ENCODE measurements around the gene VAMP8.
"Not testable (repeated sequence)": the region's sequence is repeated elsewhere in the genome, so short reads cannot be mapped to it uniquely, and the experiment has no call there.

Gene VAMP8

GRCh38 chr2:85548608-85548900 is 28.8 kb upstream of the VAMP8 start:
- no peak overlapping the region for H3K27ac ChIP-seq (ENCODE audit: low read length)
- H3K4me1 ChIP-seq (ENCODE audit: control insufficient read depth in 1 of 2, insufficient read depth in 2 of 2, low read length in 2 of 2) = peaks cover 0 to 15% of the 10 kb centered on the region in 2 donors
- H3K9me3 ChIP-seq (ENCODE audit: control insufficient read depth in 1 of 2, low read length in 2 of 2) = no peaks in the 10 kb centered on the region
- H3K36me3 ChIP-seq (ENCODE audit: control insufficient read depth in 1 of 2, insufficient read depth in 2 of 2, low read length in 2 of 2) = peaks cover 51 to 64% of the 10 kb centered on the region in 2 donors
- H3K27me3 ChIP-seq (ENCODE audit: low read depth, low read length) = no peaks in the 10 kb centered on the region
- no peak overlapping the region for H3K4me3 ChIP-seq (ENCODE audit: low read depth in 1 of 2, low read length in 2 of 2)

GRCh38 chr2:85549095-85549494 is 28.3 kb upstream of the VAMP8 start:
- Histone ChIP-seq H3K27me3 (ENCODE audit: low read depth, low read length) (no peaks in the 10 kb centered on the region), H3K36me3 (ENCODE audit: control insufficient read depth in 1 of 2, insufficient read depth in 2 of 2, low read length in 2 of 2) (peaks cover 55 to 63% of the 10 kb centered on the region in 2 donors), H3K4me3 (ENCODE audit: low read depth in 1 of 2, low read length in 2 of 2) (no peak overlapping the region), H3K4me1 (ENCODE audit: control insufficient read depth in 1 of 2, insufficient read depth in 2 of 2, low read length in 2 of 2) (peaks cover 0 to 11% of the 10 kb centered on the region in 2 donors), H3K9me3 (ENCODE audit: control insufficient read depth in 1 of 2, low read length in 2 of 2) (no peaks in the 10 kb centered on the region), H3K27ac (ENCODE audit: low read length) (no peak overlapping the region)

GRCh38 chr2:85549826-85550225 is 27.6 kb upstream of the VAMP8 start:
- peak overlapping the region; percentile 28 for H3K27ac ChIP-seq (ENCODE audit: low read length)
- no peaks in the 10 kb centered on the region for H3K27me3 ChIP-seq (ENCODE audit: low read depth, low read length)
- no peaks in the 10 kb centered on the region for H3K9me3 ChIP-seq (ENCODE audit: control insufficient read depth in 1 of 2, low read length in 2 of 2)
- peaks cover 52 to 61% of the 10 kb centered on the region in 2 donors for H3K36me3 ChIP-seq (ENCODE audit: control insufficient read depth in 1 of 2, insufficient read depth in 2 of 2, low read length in 2 of 2)
- peaks cover 0 to 7% of the 10 kb centered on the region in 2 donors for H3K4me1 ChIP-seq (ENCODE audit: control insufficient read depth in 1 of 2, insufficient read depth in 2 of 2, low read length in 2 of 2)
- no peak overlapping the region for H3K4me3 ChIP-seq (ENCODE audit: low read depth in 1 of 2, low read length in 2 of 2)

- H3K36me3 ChIP-seq (ENCODE audit: control insufficient read depth in 1 of 2, insufficient read depth in 2 of 2, low read length in 2 of 2) = peaks cover 51 to 61% of the 10 kb centered on the region in 2 donors
- no peak overlapping the region for H3K4me3 ChIP-seq (ENCODE audit: low read depth in 1 of 2, low read length in 2 of 2)
- H3K9me3 ChIP-seq (ENCODE audit: control insufficient read depth in 1 of 2, low read length in 2 of 2) = no peaks in the 10 kb centered on the region
- peaks cover 0 to 7% of the 10 kb centered on the region in 2 donors for H3K4me1 ChIP-seq (ENCODE audit: control insufficient read depth in 1 of 2, insufficient read depth in 2 of 2, low read length in 2 of 2)
- H3K27ac ChIP-seq (ENCODE audit: low read length) = peak overlapping the region; percentile 28
- H3K27me3 ChIP-seq (ENCODE audit: low read depth, low read length) = no peaks in the 10 kb centered on the region
Observed at GRCh38 chr2:85550486-85550885, 26.9 kb upstream of the VAMP8 start.

- no peak overlapping the region for H3K27ac ChIP-seq (ENCODE audit: low read length)
- H3K9me3 ChIP-seq (ENCODE audit: control insufficient read depth in 1 of 2, low read length in 2 of 2) = no peaks in the 10 kb centered on the region
- H3K36me3 ChIP-seq (ENCODE audit: control insufficient read depth in 1 of 2, insufficient read depth in 2 of 2, low read length in 2 of 2) = peaks cover 58 to 61% of the 10 kb centered on the region in 2 donors
- H3K27me3 ChIP-seq (ENCODE audit: low read depth, low read length) = no peaks in the 10 kb centered on the region
- H3K4me3 ChIP-seq (ENCODE audit: low read depth in 1 of 2, low read length in 2 of 2) = no peak overlapping the region
- peaks cover 0 to 7% of the 10 kb centered on the region in 2 donors for H3K4me1 ChIP-seq (ENCODE audit: control insufficient read depth in 1 of 2, insufficient read depth in 2 of 2, low read length in 2 of 2)
Observed at GRCh38 chr2:85551698-85552678, 25.4 kb upstream of the VAMP8 start.

- Histone ChIP-seq H3K4me3 (ENCODE audit: low read depth in 1 of 2, low read length in 2 of 2) (no peak overlapping the region), H3K27me3 (ENCODE audit: low read depth, low read length) (no peaks in the 10 kb centered on the region), H3K9me3 (ENCODE audit: control insufficient read depth in 1 of 2, low read length in 2 of 2) (no peaks in the 10 kb centered on the region), H3K27ac (ENCODE audit: low read length) (no peak overlapping the region), H3K36me3 (ENCODE audit: control insufficient read depth in 1 of 2, insufficient read depth in 2 of 2, low read length in 2 of 2) (peaks cover 61 to 63% of the 10 kb centered on the region in 2 donors), H3K4me1 (ENCODE audit: control insufficient read depth in 1 of 2, insufficient read depth in 2 of 2, low read length in 2 of 2) (peaks cover 0 to 7% of the 10 kb centered on the region in 2 donors)
Observed at GRCh38 chr2:85553184-85553583, 24.2 kb upstream of the VAMP8 start.

- H3K4me1 ChIP-seq (ENCODE audit: control insufficient read depth in 1 of 2, insufficient read depth in 2 of 2, low read length in 2 of 2) = peaks cover 3 to 13% of the 10 kb centered on the region in 2 donors
- no peaks in the 10 kb centered on the region for H3K27me3 ChIP-seq (ENCODE audit: low read depth, low read length)
- peaks cover 59 to 61% of the 10 kb centered on the region in 2 donors for H3K36me3 ChIP-seq (ENCODE audit: control insufficient read depth in 1 of 2, insufficient read depth in 2 of 2, low read length in 2 of 2)
- no peak overlapping the region for H3K4me3 ChIP-seq (ENCODE audit: low read depth in 1 of 2, low read length in 2 of 2)
- no peaks in the 10 kb centered on the region for H3K9me3 ChIP-seq (ENCODE audit: control insufficient read depth in 1 of 2, low read length in 2 of 2)
- H3K27ac ChIP-seq (ENCODE audit: low read length) = no peak overlapping the region
Observed at GRCh38 chr2:85554980-85555612, 22.3 kb upstream of the VAMP8 start.

- no peaks in the 10 kb centered on the region for H3K27me3 ChIP-seq (ENCODE audit: low read depth, low read length)
- no peaks in the 10 kb centered on the region for H3K9me3 ChIP-seq (ENCODE audit: control insufficient read depth in 1 of 2, low read length in 2 of 2)
- no peak overlapping the region for H3K27ac ChIP-seq (ENCODE audit: low read length)
- peaks cover 3 to 16% of the 10 kb centered on the region in 2 donors for H3K4me1 ChIP-seq (ENCODE audit: control insufficient read depth in 1 of 2, insufficient read depth in 2 of 2, low read length in 2 of 2)
- H3K36me3 ChIP-seq (ENCODE audit: control insufficient read depth in 1 of 2, insufficient read depth in 2 of 2, low read length in 2 of 2) = peaks cover 40 to 42% of the 10 kb centered on the region in 2 donors
- no peak overlapping the region for H3K4me3 ChIP-seq (ENCODE audit: low read depth in 1 of 2, low read length in 2 of 2)
Observed at GRCh38 chr2:85557130-85557529, 20.3 kb upstream of the VAMP8 start.

- H3K4me1 ChIP-seq (ENCODE audit: control insufficient read depth in 1 of 2, insufficient read depth in 2 of 2, low read length in 2 of 2) = peaks cover 3 to 14% of the 10 kb centered on the region in 2 donors
- no peaks in the 10 kb centered on the region for H3K9me3 ChIP-seq (ENCODE audit: control insufficient read depth in 1 of 2, low read length in 2 of 2)
- no peaks in the 10 kb centered on the region for H3K27me3 ChIP-seq (ENCODE audit: low read depth, low read length)
- H3K27ac ChIP-seq (ENCODE audit: low read length) = no peak overlapping the region
- no peak overlapping the region for H3K4me3 ChIP-seq (ENCODE audit: low read depth in 1 of 2, low read length in 2 of 2)
- peaks cover 30 to 32% of the 10 kb centered on the region in 2 donors for H3K36me3 ChIP-seq (ENCODE audit: control insufficient read depth in 1 of 2, insufficient read depth in 2 of 2, low read length in 2 of 2)
Observed at GRCh38 chr2:85558160-85558559, 19.2 kb upstream of the VAMP8 start.

GRCh38 chr2:85560403-85560726 is 17.0 kb upstream of the VAMP8 start:
- not testable (repeated sequence) for H3K9me3 ChIP-seq (ENCODE audit: control insufficient read depth in 1 of 2, low read length in 2 of 2); H3K27ac ChIP-seq (ENCODE audit: low read length); H3K27me3 ChIP-seq (ENCODE audit: low read depth, low read length)
- H3K36me3 ChIP-seq (ENCODE audit: control insufficient read depth in 1 of 2, insufficient read depth in 2 of 2, low read length in 2 of 2) = peaks cover 11 to 20% of the 10 kb centered on the region in 2 donors
- peak overlapping the region; percentile 87 to 95 for H3K4me3 ChIP-seq (ENCODE audit: low read depth in 1 of 2, low read length in 2 of 2)
- peaks cover 3 to 14% of the 10 kb centered on the region in 2 donors for H3K4me1 ChIP-seq (ENCODE audit: control insufficient read depth in 1 of 2, insufficient read depth in 2 of 2, low read length in 2 of 2)

- Histone ChIP-seq H3K9me3 (ENCODE audit: control insufficient read depth in 1 of 2, low read length in 2 of 2) (no peaks in the 10 kb centered on the region), H3K36me3 (ENCODE audit: control insufficient read depth in 1 of 2, insufficient read depth in 2 of 2, low read length in 2 of 2) (peaks cover 8 to 18% of the 10 kb centered on the region in 2 donors), H3K27ac (ENCODE audit: low read length) (no peak overlapping the region), H3K4me3 (ENCODE audit: low read depth in 1 of 2, low read length in 2 of 2) (peak overlapping the region; percentile 87 to 95), H3K4me1 (ENCODE audit: control insufficient read depth in 1 of 2, insufficient read depth in 2 of 2, low read length in 2 of 2) (peaks cover 3 to 14% of the 10 kb centered on the region in 2 donors), H3K27me3 (ENCODE audit: low read depth, low read length) (no peaks in the 10 kb centered on the region)
Observed at GRCh38 chr2:85560812-85561279, 16.5 kb upstream of the VAMP8 start.
